Smooth muscle cell (in vitro differentiated cells): ENCODE data around the gene ERC2. TPM values are rescaled to one million over a fixed set of nuclear protein-coding genes. Genes with fewer than 3 reads are reported as not detected.

ENCODE experiments used
- DNase-seq: peaks from one replicate; lab custom pipeline; 2025; ENCODE audit not compliant: unreplicated experiment; lab: John Stamatoyannopoulos, UW
- H2AFZ ChIP-seq: fragments of 200-600 bp; sonication (generic); 2 replicates; pipeline ENCODE4 v1.6.0; 2016; ENCODE audit warnings: antibody characterized with exemption, low read depth, mild to moderate bottlenecking
- H3F3A ChIP-seq: fragments of 200-600 bp; sonication (generic); 2 replicates; pipeline ENCODE4 v1.6.0; 2017; ENCODE audit warnings: antibody characterized with exemption, low read depth
- H3K27ac ChIP-seq: fragments of 200-600 bp; sonication (generic); 2 replicates; pipeline ENCODE4 v1.5.1; 2016; ENCODE audit warnings: low read depth, mild to moderate bottlenecking
- H3K27me3 ChIP-seq: fragments of 200-600 bp; sonication (generic); 2 replicates; pipeline ENCODE4 v1.6.1; 2016; ENCODE audit warnings: low read depth, mild to moderate bottlenecking
- H3K36me3 ChIP-seq: fragments of 200-600 bp; sonication (generic); 2 replicates; pipeline ENCODE4 v1.5.1; 2016; ENCODE audit warnings: low read depth
- H3K4me1 ChIP-seq: fragments of 200-600 bp; sonication (generic); 2 replicates; pipeline ENCODE4 v1.5.1; 2016; ENCODE audit warnings: low read depth
- H3K4me2 ChIP-seq: fragments of 200-600 bp; sonication (generic); 2 replicates; pipeline ENCODE4 v1.6.0; 2016; ENCODE audit warnings: mild to moderate bottlenecking
- H3K4me3 ChIP-seq: fragments of 200-600 bp; sonication (generic); 2 replicates; pipeline ENCODE4 v1.5.1; 2016; ENCODE audit warnings: mild to moderate bottlenecking
- H3K79me2 ChIP-seq: fragments of 200-600 bp; sonication (generic); 2 replicates; pipeline ENCODE4 v1.6.0; 2016; ENCODE audit warnings: low read depth, mild to moderate bottlenecking
- H3K9ac ChIP-seq: fragments of 200-600 bp; sonication (generic); 2 replicates; pipeline ENCODE4 v1.6.0; 2016; ENCODE audit warnings: low read depth
- H3K9me3 ChIP-seq: fragments of 200-600 bp; sonication (generic); replicated peaks from 2 replicates; pipeline ENCODE4 v1.5.1; 2016; ENCODE audit warnings: low read depth
- H4K20me1 ChIP-seq: fragments of 200-600 bp; sonication (generic); 2 replicates; pipeline ENCODE4 v1.6.0; 2016; ENCODE audit warnings: low read depth
- WGBS: methylation state at CpG from one replicate; pipeline ENCODE4 v1.1.7; 2016; ENCODE audit warnings: low lambda C conversion rate; 5-methylcytosine and 5-hydroxymethylcytosine counted together
- polyA plus RNA-seq: library from polyadenylated mRNA; unstranded; fragments of >200 nt; fragmentation: Nextera tagmentation; extraction: Ambion mirVana; gene quantifications from 2 replicates; pipeline ENCODE4 v1.2.1, GENCODE V29; 2016
- total RNA-seq: library from RNA; depleted of rRNA; stranded (reverse); fragments of >200 nt; gene quantifications from 2 replicates; pipeline ENCODE4 v1.2.3, GENCODE V29; 2014
- TF ChIP-seq, protein P1 (sequence below): fragments of 200-600 bp; sonication (generic); IDR thresholded peaks from 2 replicates; pipeline ENCODE4 v1.5.1; 2017; ENCODE audit warnings: borderline replicate concordance, mild to moderate bottlenecking, antibody characterized with exemption; ENCODE audit not compliant: insufficient read depth, poor library complexity, severe bottlenecking

Gene ERC2
- total and polyA plus RNA-seq, 2 experiments from 2014 or later = 1.1 TPM; not detected in 1

DNA sequence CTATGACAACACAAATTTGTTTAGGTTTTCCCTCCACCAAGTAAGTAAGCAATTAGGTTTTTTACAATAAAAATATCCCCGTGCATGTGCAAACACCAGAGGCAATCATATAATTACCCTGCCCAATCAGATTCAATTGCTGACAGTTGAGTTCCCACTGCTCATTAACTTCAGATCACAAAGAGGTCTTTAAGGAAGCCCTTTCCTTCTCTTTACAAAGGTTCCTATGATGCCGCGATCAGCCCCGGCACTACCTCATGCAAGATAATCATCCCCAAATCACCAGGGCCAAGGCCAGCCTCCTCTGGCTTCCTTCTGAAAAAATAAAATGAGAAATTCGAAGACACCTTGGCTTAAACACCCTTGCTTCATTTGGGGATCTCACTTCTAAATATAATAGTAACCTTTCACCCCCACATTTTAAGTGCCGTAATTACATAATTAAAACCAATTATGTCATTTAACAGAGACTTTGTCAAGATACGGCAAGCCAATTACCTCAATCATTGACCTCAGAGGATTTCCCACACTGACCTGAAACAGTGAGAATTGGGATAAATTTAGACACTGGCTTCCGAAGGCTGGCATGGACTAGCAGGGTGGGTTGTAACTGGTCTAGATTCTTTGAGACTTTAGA is 859.8 kb downstream of the ERC2 start:
- Histone ChIP-seq H3K36me3 (no peaks in the 10 kb centered on the region), H2AFZ (peak overlapping the region; percentile 25), H3K9ac (no peak overlapping the region), H3K9me3 (no peaks in the 10 kb centered on the region), H3K4me3 (no peak overlapping the region), H3K27me3 (no peaks in the 10 kb centered on the region), H3K4me1 (peaks cover 9% of the 10 kb centered on the region), H3K27ac (peak overlapping the region; percentile 13), H3K79me2 (no peaks in the 10 kb centered on the region), H3K4me2 (no peak overlapping the region), H3F3A (no peaks in the 10 kb centered on the region), H4K20me1 (no peaks in the 10 kb centered on the region)
- DNase-seq = no peak
- TF ChIP-seq, protein P1, sequence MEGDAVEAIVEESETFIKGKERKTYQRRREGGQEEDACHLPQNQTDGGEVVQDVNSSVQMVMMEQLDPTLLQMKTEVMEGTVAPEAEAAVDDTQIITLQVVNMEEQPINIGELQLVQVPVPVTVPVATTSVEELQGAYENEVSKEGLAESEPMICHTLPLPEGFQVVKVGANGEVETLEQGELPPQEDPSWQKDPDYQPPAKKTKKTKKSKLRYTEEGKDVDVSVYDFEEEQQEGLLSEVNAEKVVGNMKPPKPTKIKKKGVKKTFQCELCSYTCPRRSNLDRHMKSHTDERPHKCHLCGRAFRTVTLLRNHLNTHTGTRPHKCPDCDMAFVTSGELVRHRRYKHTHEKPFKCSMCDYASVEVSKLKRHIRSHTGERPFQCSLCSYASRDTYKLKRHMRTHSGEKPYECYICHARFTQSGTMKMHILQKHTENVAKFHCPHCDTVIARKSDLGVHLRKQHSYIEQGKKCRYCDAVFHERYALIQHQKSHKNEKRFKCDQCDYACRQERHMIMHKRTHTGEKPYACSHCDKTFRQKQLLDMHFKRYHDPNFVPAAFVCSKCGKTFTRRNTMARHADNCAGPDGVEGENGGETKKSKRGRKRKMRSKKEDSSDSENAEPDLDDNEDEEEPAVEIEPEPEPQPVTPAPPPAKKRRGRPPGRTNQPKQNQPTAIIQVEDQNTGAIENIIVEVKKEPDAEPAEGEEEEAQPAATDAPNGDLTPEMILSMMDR = no peak
- 88% methylated on average over 8 of the region's 8 CpGs for WGBS

DNA sequence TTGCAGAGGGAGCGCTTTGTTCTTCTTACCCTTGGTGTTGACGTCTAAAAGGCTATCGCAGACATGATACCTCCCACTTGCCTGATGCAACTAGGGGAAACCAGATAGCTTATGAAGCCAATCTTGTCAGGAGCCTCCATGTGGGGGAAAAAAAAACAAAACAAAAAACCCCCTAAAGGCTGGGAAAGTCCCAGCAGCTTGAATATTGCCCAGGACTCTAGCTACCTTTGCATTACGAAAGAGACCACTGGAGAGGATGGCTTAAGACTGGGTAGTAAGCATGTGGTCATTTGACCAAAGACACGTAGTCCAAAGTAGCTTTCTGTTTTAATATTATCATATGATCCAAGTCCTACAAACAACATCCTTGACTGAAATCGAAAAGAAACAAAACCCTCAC is 860.4 kb downstream of the ERC2 start:
- TF ChIP-seq, protein P1 = no peak

GRCh38 chr3:55607175-55607574 is 861.1 kb downstream of the ERC2 start:
- H4K20me1 ChIP-seq = no peaks in the 10 kb centered on the region
- no peak overlapping the region for H3K4me3 ChIP-seq
- 53% methylated on average over 5 of the region's 5 CpGs for WGBS
- no peaks in the 10 kb centered on the region for H3K79me2 ChIP-seq
- peaks cover 9% of the 10 kb centered on the region for H3K4me1 ChIP-seq
- H3K4me2 ChIP-seq = no peak overlapping the region
- no peak overlapping the region for H3K9ac ChIP-seq
- H3K27ac ChIP-seq = no peak overlapping the region
- H3K36me3 ChIP-seq = no peaks in the 10 kb centered on the region
- no peaks in the 10 kb centered on the region for H3F3A ChIP-seq
- H2AFZ ChIP-seq = no peak overlapping the region
- H3K9me3 ChIP-seq = no peaks in the 10 kb centered on the region
- no peak for DNase-seq
- no peaks in the 10 kb centered on the region for H3K27me3 ChIP-seq
- TF ChIP-seq, protein P1 = no peak

More for the DNA sequence above, 860.4 kb downstream of the ERC2 start:
- no peaks in the 10 kb centered on the region for H3K79me2 ChIP-seq
- H3F3A ChIP-seq = no peaks in the 10 kb centered on the region
- H3K4me3 ChIP-seq = no peak overlapping the region
- H3K4me1 ChIP-seq = peaks cover 9% of the 10 kb centered on the region
- no peak overlapping the region for H3K9ac ChIP-seq
- H3K27me3 ChIP-seq = no peaks in the 10 kb centered on the region
- WGBS = 68% methylated on average over 6 of the region's 6 CpGs
- DNase-seq = no peak
- H4K20me1 ChIP-seq = no peaks in the 10 kb centered on the region
- no peaks in the 10 kb centered on the region for H3K9me3 ChIP-seq
- H3K27ac ChIP-seq = peak overlapping the region; percentile 13
- H3K36me3 ChIP-seq = no peaks in the 10 kb centered on the region
- peak overlapping the region; percentile 25 for H2AFZ ChIP-seq
- H3K4me2 ChIP-seq = no peak overlapping the region

GRCh38 chr3:55605443-55606236 is 862.6 kb downstream of the ERC2 start:
- Histone ChIP-seq H3K79me2 (no peaks in the 10 kb centered on the region), H3K9me3 (no peaks in the 10 kb centered on the region), H4K20me1 (no peaks in the 10 kb centered on the region), H3K9ac (no peak overlapping the region), H3F3A (no peaks in the 10 kb centered on the region), H3K27me3 (no peaks in the 10 kb centered on the region), H3K4me3 (no peak overlapping the region), H3K4me1 (peaks cover 5% of the 10 kb centered on the region), H3K36me3 (no peaks in the 10 kb centered on the region), H3K27ac (no peak overlapping the region), H2AFZ (no peak overlapping the region), H3K4me2 (no peak overlapping the region)
- TF ChIP-seq, protein P1 = no peak
- 96% methylated on average over 4 of the region's 4 CpGs for WGBS
- DNase-seq = no peak
